Measurements from ENCODE around the gene GALNT18. TPM values are rescaled to one million over a fixed set of nuclear protein-coding genes. Genes with fewer than 3 reads are reported as not detected.

GALNT18 gene
- total RNA-seq = 1 to 10 TPM; 6.8 to 7.4 TPM

GRCh38 chr11:11621573-11622339 lies at the start of gene GALNT18:
TSS of gene GALNT18 (minus strand) at chr11:11622005.
- Mint-ChIP-seq H3K9me3 (no peaks in the 10 kb centered on the region), H3K27me3 (peaks cover 44% of the 10 kb centered on the region), H3K4me3 (peak within 1 kb of the TSS; percentile 79), H3K27ac (peak within 1 kb of the TSS; percentile 37), H3K36me3 (ENCODE audit: low read depth) (no peaks in the 10 kb centered on the region), H3K4me1 (ENCODE audit: low read depth) (peaks cover 3% of the 10 kb centered on the region)
- ChIA-PET CTCF (interaction anchor here (1.1 kb wide), 1 partner anchor 18 kb away, joined by 4 read pairs; no protein-coding TSS in a partner anchor), POLR2A (no interaction called here)
- ATAC-seq (peak; percentile 99), DNase-seq (peak; percentile 87)
- TF ChIP-seq CTCF (IDR thresholded peaks at IDR 0.05) = no peak
- intact Hi-C loops (cut with micrococcal nuclease) = no loop called here

DNA sequence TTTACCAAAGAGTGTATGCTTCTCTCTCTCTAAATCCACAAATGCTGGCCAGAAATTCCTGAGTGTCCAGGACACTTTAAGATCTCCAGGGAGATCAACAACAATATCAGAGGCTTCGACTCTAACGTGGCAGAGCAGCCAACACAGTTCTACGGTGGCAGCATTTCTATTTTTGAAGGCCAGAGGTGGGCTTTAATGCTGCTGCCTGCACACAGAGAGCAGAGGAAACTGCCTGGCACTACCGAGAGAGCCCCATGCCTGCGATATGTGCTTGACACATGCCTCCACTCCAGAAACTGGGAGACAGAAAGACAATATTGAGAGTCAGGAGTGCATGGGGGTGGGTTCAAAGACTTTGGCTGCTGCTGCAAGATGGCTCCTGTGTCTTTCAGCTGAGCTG lies 48.8 kb upstream of the GALNT18 start:
- intact Hi-C loops (cut with micrococcal nuclease) = no loop called here
- H3K27me3 Mint-ChIP-seq = peaks cover 14% of the 10 kb centered on the region

DNA sequence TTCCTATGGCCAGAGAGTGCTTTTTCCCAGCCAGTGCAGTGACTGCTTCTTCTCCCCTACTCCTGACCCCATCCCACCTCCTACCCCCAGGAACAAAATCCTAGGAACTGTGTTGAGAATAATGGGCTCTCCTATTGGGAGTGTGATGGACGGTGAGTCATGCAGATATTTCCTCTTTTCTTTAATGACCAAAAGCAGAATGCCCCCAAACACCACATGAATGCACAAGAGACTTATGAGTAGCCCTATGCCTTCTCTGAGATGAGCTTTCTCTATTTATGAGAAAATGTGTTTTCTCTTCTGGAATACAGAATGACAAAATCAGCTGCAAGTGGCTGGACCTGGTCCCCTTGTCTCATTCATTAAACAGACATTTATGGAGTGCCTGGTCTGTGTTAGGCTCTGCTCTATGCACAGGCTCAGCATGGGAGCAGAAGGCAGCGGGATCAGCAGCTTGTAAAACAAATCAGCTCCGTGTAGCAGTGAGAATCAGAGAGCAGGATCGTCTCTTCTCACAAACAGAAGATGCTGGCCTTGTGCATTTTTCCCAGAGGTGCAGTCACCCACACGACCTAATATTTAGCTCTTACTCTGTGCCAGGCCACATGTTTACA lies 47.5 kb upstream of the GALNT18 start:
- Mint-ChIP-seq H3K4me1 (ENCODE audit: low read depth) (no peaks in the 10 kb centered on the region), H3K9me3 (no peaks in the 10 kb centered on the region), H3K4me3 (no peak overlapping the region), H3K36me3 (ENCODE audit: low read depth) (no peaks in the 10 kb centered on the region), H3K27me3 (peaks cover 16% of the 10 kb centered on the region), H3K27ac (no peak overlapping the region)
- TF ChIP-seq CTCF (IDR thresholded peaks at IDR 0.05) = no peak
- intact Hi-C loops (cut with micrococcal nuclease) = no loop called here
- DNase-seq (no peak), ATAC-seq (no peak)
- ChIA-PET POLR2A (no interaction called here), CTCF (no interaction called here)

More for the DNA sequence above, 48.8 kb upstream of the GALNT18 start:
- ATAC-seq (no peak), DNase-seq (no peak)
- no peak for TF ChIP-seq CTCF (IDR thresholded peaks at IDR 0.05)
- Mint-ChIP-seq H3K4me1 (ENCODE audit: low read depth) (no peaks in the 10 kb centered on the region), H3K4me3 (no peak overlapping the region), H3K36me3 (ENCODE audit: low read depth) (no peaks in the 10 kb centered on the region), H3K9me3 (no peaks in the 10 kb centered on the region), H3K27ac (no peak overlapping the region)
- CTCF ChIA-PET = no interaction called here
- POLR2A ChIA-PET = no interaction called here

GRCh38 chr11:11668781-11669180 lies 47.0 kb upstream of the GALNT18 start:
- Mint-ChIP-seq H3K27me3 (peaks cover 16% of the 10 kb centered on the region), H3K4me1 (ENCODE audit: low read depth) (no peaks in the 10 kb centered on the region), H3K9me3 (no peaks in the 10 kb centered on the region), H3K36me3 (ENCODE audit: low read depth) (no peaks in the 10 kb centered on the region), H3K4me3 (no peak overlapping the region), H3K27ac (no peak overlapping the region)
- intact Hi-C loops (cut with micrococcal nuclease) = no loop called here
- TF ChIP-seq CTCF (IDR thresholded peaks at IDR 0.05) = no peak
- ChIA-PET POLR2A (no interaction called here), CTCF (no interaction called here)
- no peak for ATAC-seq
- no peak for DNase-seq

DNA sequence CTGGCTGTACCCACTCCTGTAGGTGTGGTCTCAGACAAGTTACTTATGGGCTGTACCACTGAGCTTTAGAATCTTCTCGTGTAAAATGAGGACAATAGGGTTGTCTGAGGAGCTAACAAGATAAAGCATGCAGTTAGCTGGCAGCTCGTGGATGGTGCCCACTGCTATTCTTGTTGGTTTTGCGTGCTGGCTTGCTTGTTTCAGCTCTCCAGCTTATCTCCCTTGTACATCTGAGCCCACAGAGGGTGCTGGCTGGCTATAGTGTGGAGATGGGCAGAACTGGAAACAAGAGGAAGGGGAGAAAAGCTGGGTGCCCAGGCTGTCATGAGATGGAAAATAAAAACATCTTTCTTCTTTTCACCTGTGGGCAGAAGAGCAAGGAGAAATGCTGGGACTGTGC lies 46.5 kb upstream of the GALNT18 start:
- Mint-ChIP-seq H3K4me1 (ENCODE audit: low read depth) (no peaks in the 10 kb centered on the region), H3K36me3 (ENCODE audit: low read depth) (no peaks in the 10 kb centered on the region), H3K4me3 (no peak overlapping the region), H3K27me3 (peaks cover 16% of the 10 kb centered on the region), H3K27ac (no peak overlapping the region), H3K9me3 (no peaks in the 10 kb centered on the region)
- POLR2A ChIA-PET = no interaction called here
- intact Hi-C loops (cut with micrococcal nuclease) = no loop called here
- CTCF ChIA-PET = no interaction called here
- ATAC-seq (no peak), DNase-seq (no peak)
- TF ChIP-seq CTCF (IDR thresholded peaks at IDR 0.05) = no peak
